ENCODE measurements around the gene LSM10. TPM values are rescaled to one million over a fixed set of nuclear protein-coding genes. Genes with fewer than 3 reads are reported as not detected.

The LSM10 gene
- 14.2 TPM for total RNA-seq
- 44.2 TPM for polyA plus RNA-seq
- long read RNA-seq, donor 1, transcript LSM10-201 (2 exons, 850 nt): major isoform, 6 of 6 reads
- long read RNA-seq, donor 1, partial matches to known transcripts: 0 of 6 reads
- long read RNA-seq, donor 1, other reads (novel, unspliced or antisense): 0 of 6 reads
- long read RNA-seq, donor 2, transcript LSM10-201 (2 exons, 850 nt): major isoform, 32 of 32 reads
- long read RNA-seq, donor 2, partial matches to known transcripts: 0 of 32 reads
- long read RNA-seq, donor 2, other reads (novel, unspliced or antisense): 0 of 32 reads
- long read RNA-seq, donor 3, transcript LSM10-201 (2 exons, 850 nt): major isoform, 30 of 30 reads
- long read RNA-seq, donor 3, partial matches to known transcripts: 0 of 30 reads
- long read RNA-seq, donor 3, other reads (novel, unspliced or antisense): 0 of 30 reads
- long read RNA-seq, donor 4, transcript LSM10-201 (2 exons, 850 nt): major isoform, 16 of 16 reads
- long read RNA-seq, donor 4, partial matches to known transcripts: 0 of 16 reads
- long read RNA-seq, donor 4, other reads (novel, unspliced or antisense): 0 of 16 reads
- long read RNA-seq, donor 5, transcript LSM10-201 (2 exons, 850 nt): major isoform, 44 of 44 reads
- long read RNA-seq, donor 5, partial matches to known transcripts: 0 of 44 reads
- long read RNA-seq, donor 5, other reads (novel, unspliced or antisense): 0 of 44 reads
- long read RNA-seq, donor 6, transcript LSM10-201 (2 exons, 850 nt): major isoform, 18 of 18 reads
- long read RNA-seq, donor 6, partial matches to known transcripts: 0 of 18 reads
- long read RNA-seq, donor 6, other reads (novel, unspliced or antisense): 0 of 18 reads
- long read RNA-seq, donor 7, transcript LSM10-201 (2 exons, 850 nt): major isoform, 21 of 22 reads
- long read RNA-seq, donor 7, partial matches to known transcripts: 0 of 22 reads
- long read RNA-seq, donor 7, other reads (novel, unspliced or antisense): 0 of 22 reads
- long read RNA-seq, donor 8, transcript LSM10-201 (2 exons, 850 nt): major isoform, 13 of 13 reads
- long read RNA-seq, donor 8, partial matches to known transcripts: 0 of 13 reads
- long read RNA-seq, donor 8, other reads (novel, unspliced or antisense): 0 of 13 reads
- long read RNA-seq, donor 9, transcript LSM10-201 (2 exons, 850 nt): major isoform, 12 of 12 reads
- long read RNA-seq, donor 9, partial matches to known transcripts: 0 of 12 reads
- long read RNA-seq, donor 9, other reads (novel, unspliced or antisense): 0 of 12 reads
- long read RNA-seq, donor 10, transcript LSM10-201 (2 exons, 850 nt): major isoform, 11 of 11 reads
- long read RNA-seq, donor 10, partial matches to known transcripts: 0 of 11 reads
- long read RNA-seq, donor 10, other reads (novel, unspliced or antisense): 0 of 11 reads

DNA sequence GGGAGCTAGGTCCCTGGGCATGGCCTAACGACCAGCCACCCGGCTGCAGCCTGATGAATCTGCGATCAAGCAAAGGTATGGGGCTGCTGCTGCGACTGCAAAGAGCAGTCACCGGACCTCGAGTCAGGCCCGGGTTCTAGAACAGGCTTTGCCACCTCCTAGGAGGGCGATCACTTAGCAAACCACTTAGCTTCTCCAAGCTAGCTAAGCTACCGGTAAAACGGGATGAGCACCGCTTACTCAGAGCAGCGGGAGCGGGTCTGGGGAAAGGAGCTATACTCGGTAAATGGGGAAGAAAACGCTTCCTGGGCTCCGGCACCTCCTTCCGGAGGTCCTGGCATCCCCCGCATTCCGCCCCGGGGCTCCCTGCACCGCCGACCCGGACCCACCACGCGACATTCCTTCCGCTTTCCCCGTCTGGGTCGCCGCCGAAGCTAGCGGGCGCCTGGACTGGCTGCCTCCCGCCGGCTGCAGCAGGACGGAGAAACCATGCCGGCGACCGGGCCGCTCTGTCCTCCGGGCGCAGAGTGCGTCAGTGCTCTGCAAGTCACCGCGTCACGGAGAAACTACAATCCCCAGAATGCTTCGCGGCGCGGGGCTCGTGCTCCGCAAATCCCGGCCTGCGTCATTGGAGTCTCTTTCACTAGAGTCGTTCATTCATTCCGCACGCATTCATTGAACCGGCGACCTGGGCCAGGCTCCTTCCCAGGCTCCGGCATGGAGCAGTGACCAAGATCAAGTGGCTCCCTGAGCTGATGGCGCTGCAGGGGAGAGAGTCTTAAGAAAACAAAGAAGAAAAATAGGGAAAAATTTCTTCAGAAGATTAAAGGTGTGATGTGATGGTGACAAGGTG is at the start of gene LSM10:
TSS of gene LSM10 (minus strand) at position 531 of the 853 bp plus-strand sequence. CDS start 3,779 bp downstream, outside the sequence.
- H3K4me1 ChIP-seq (ENCODE audit: control insufficient read depth in 2 of 2, insufficient read depth in 2 of 2, low read length in 2 of 2): peaks cover 3 to 15% of the 10 kb centered on the region in 2 donors
- WGBS: under 1% methylated on average over 60 of the region's 60 CpGs
- H3K27me3 ChIP-seq (ENCODE audit: control insufficient read depth in 2 of 2, insufficient read depth in 1 of 2, low read length in 1 of 2): no peaks in the 10 kb centered on the region
- peaks cover 15 to 16% of the 10 kb centered on the region in 2 donors for H3K36me3 ChIP-seq (ENCODE audit: control insufficient read depth in 2 of 2, insufficient read depth in 2 of 2, low read length in 1 of 2)
- H3K4me3 ChIP-seq (ENCODE audit: low read length in 2 of 2): peak within 1 kb of the TSS; percentile 86 to 96
- peaks cover 0 to 5% of the 10 kb centered on the region in 2 donors for H3K9me3 ChIP-seq (ENCODE audit: control insufficient read depth in 2 of 2, insufficient read depth in 1 of 2, low read length in 1 of 2)
- peak within 1 kb of the TSS; percentile 72 to 88 for H3K27ac ChIP-seq (ENCODE audit: low read depth in 1 of 2, low read length in 1 of 2)
- DNase-seq (ENCODE audit: low read depth in 6 of 9, low spot score in 9 of 9): peak in 8 of 9 donors; percentile 82 to 94 (median 88)

DNA sequence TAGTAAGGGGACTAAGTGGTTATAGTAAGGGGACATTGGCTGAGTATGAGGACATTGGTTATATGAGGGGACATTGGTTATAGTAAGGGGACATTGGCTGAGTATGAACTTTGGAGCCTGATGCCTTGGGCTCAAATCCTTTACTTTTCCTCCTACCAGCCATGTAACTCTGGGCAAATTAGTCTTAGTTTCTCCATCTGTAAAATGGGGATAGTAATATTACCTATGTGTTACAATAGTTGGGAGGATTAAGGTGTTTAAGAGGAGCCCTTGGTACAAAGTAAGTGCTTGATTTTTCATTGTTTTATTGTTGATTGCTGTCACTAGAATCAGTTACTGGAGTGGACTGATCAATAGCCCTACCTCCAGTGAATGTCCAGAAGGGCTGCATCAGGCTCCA is 49.7 kb upstream of the LSM10 start:
- H3K9me3 ChIP-seq (ENCODE audit: control insufficient read depth in 2 of 2, insufficient read depth in 1 of 2, low read length in 1 of 2): peaks cover 0 to 4% of the 10 kb centered on the region in 2 donors
- no peaks in the 10 kb centered on the region for H3K36me3 ChIP-seq (ENCODE audit: control insufficient read depth in 2 of 2, insufficient read depth in 2 of 2, low read length in 1 of 2)
- H3K27me3 ChIP-seq (ENCODE audit: control insufficient read depth in 2 of 2, insufficient read depth in 1 of 2, low read length in 1 of 2): no peaks in the 10 kb centered on the region
- no peak overlapping the region for H3K4me3 ChIP-seq (ENCODE audit: low read length in 2 of 2)
- no peak for DNase-seq (ENCODE audit: low read depth in 6 of 9, low spot score in 9 of 9)
- H3K27ac ChIP-seq (ENCODE audit: low read depth in 1 of 2, low read length in 1 of 2): no peak overlapping the region
- H3K4me1 ChIP-seq (ENCODE audit: control insufficient read depth in 2 of 2, insufficient read depth in 2 of 2, low read length in 2 of 2): peaks cover 0 to 11% of the 10 kb centered on the region in 2 donors

DNA sequence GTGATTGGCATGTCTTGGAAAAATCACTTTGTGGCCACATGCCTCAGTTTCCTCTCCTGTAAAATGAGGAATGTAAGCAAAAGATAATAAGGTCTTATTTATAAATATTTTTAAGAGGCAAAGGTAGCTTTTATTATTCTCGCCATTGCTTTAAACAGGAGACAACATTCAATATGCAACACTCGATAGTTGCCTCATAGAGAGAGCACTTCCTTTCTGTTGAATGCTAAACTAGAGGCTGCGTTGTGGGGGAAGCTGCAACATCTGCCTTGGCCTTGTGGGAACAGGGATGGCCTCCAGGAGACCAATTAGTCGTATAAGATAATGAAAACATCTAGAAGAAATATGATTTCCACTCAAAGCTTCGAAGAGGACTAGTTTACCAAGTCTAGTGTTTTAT is 49.0 kb upstream of the LSM10 start:
- no peak overlapping the region for H3K4me3 ChIP-seq (ENCODE audit: low read length in 2 of 2)
- no peaks in the 10 kb centered on the region for H3K27me3 ChIP-seq (ENCODE audit: control insufficient read depth in 2 of 2, insufficient read depth in 1 of 2, low read length in 1 of 2)
- DNase-seq (ENCODE audit: low read depth in 6 of 9, low spot score in 9 of 9): no peak
- 34% methylated on average over 5 of the region's 5 CpGs for WGBS
- no peak overlapping the region for H3K27ac ChIP-seq (ENCODE audit: low read depth in 1 of 2, low read length in 1 of 2)
- no peaks in the 10 kb centered on the region for H3K36me3 ChIP-seq (ENCODE audit: control insufficient read depth in 2 of 2, insufficient read depth in 2 of 2, low read length in 1 of 2)
- peaks cover 0 to 4% of the 10 kb centered on the region in 2 donors for H3K9me3 ChIP-seq (ENCODE audit: control insufficient read depth in 2 of 2, insufficient read depth in 1 of 2, low read length in 1 of 2)
- H3K4me1 ChIP-seq (ENCODE audit: control insufficient read depth in 2 of 2, insufficient read depth in 2 of 2, low read length in 2 of 2): peaks cover 0 to 11% of the 10 kb centered on the region in 2 donors

DNA sequence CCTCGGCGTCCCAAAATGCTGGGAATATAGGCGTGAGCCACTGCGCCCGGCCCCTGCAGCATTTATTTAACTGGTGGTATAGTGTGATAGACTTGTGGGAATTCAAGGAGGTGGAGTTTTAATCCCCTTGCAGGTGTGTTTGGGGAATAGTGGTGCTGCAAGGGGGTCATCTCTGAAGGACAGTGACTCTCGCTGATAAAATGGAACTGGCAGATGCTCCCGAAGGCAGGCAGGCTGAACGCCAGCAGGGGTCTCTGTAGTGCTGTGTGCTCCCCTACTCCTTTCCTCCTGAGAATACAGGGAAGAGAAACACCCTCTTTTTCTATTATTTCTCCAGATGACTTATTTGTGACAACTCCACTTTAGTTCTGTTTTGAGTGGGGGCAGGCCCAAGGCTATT is 48.6 kb upstream of the LSM10 start:
- WGBS: 59% methylated on average over 8 of the region's 8 CpGs
- no peak overlapping the region for H3K27ac ChIP-seq (ENCODE audit: low read depth in 1 of 2, low read length in 1 of 2)
- peaks cover 0 to 11% of the 10 kb centered on the region in 2 donors for H3K4me1 ChIP-seq (ENCODE audit: control insufficient read depth in 2 of 2, insufficient read depth in 2 of 2, low read length in 2 of 2)
- no peak overlapping the region for H3K4me3 ChIP-seq (ENCODE audit: low read length in 2 of 2)
- DNase-seq (ENCODE audit: low read depth in 6 of 9, low spot score in 9 of 9): peak in 4 of 9 donors; percentile 15 to 50 (median 32)
- H3K27me3 ChIP-seq (ENCODE audit: control insufficient read depth in 2 of 2, insufficient read depth in 1 of 2, low read length in 1 of 2): no peaks in the 10 kb centered on the region
- H3K9me3 ChIP-seq (ENCODE audit: control insufficient read depth in 2 of 2, insufficient read depth in 1 of 2, low read length in 1 of 2): peaks cover 0 to 4% of the 10 kb centered on the region in 2 donors
- no peaks in the 10 kb centered on the region for H3K36me3 ChIP-seq (ENCODE audit: control insufficient read depth in 2 of 2, insufficient read depth in 2 of 2, low read length in 1 of 2)

DNA sequence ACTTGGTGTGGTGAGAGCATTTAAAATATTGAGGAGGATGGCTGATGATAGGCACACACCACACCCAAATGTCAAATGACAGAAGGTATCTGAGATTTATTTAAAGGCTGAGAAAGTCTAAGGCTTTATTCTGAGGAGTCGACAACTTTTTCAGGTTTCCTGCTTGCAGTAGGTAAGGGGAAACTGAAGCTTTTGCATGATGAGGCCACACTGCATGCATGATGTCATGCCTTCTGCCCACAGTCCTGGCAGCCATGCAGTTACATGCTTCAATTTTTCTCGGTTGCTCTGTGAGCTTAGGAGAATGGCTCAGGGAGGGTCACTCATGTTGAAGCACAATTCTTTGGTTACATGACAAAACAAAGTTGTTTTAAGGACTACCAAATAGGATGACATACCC is 45.6 kb upstream of the LSM10 start:
- no peak overlapping the region for H3K27ac ChIP-seq (ENCODE audit: low read depth in 1 of 2, low read length in 1 of 2)
- H3K27me3 ChIP-seq (ENCODE audit: control insufficient read depth in 2 of 2, insufficient read depth in 1 of 2, low read length in 1 of 2): no peaks in the 10 kb centered on the region
- no peaks in the 10 kb centered on the region for H3K9me3 ChIP-seq (ENCODE audit: control insufficient read depth in 2 of 2, insufficient read depth in 1 of 2, low read length in 1 of 2)
- H3K36me3 ChIP-seq (ENCODE audit: control insufficient read depth in 2 of 2, insufficient read depth in 2 of 2, low read length in 1 of 2): no peaks in the 10 kb centered on the region
- no peak overlapping the region for H3K4me3 ChIP-seq (ENCODE audit: low read length in 2 of 2)
- DNase-seq (ENCODE audit: low read depth in 6 of 9, low spot score in 9 of 9): no peak
- H3K4me1 ChIP-seq (ENCODE audit: control insufficient read depth in 2 of 2, insufficient read depth in 2 of 2, low read length in 2 of 2): peaks cover 0 to 2% of the 10 kb centered on the region in 2 donors
- WGBS: 88% methylated on average over 2 of the region's 2 CpGs

DNA sequence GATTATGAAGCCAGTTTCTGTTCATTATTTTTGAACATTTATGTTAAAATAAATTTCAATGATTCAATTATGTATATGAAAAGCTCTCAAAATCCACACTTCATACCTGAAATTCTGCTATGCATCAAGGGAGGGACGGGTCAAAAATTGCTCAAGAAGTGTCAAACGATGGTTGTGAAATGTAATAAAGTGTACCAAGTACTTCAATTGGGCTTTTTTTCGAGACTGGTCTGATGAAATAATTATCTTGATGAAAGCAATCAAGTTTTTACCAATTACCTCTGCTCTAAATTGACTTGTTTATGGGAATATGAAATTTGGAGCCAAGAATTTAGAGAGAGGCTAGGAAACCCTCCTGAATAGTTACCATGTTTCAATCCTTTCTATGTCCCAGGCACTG is 44.6 kb upstream of the LSM10 start:
- Histone ChIP-seq H3K4me3 (ENCODE audit: low read length in 2 of 2) (no peak overlapping the region), H3K27me3 (ENCODE audit: control insufficient read depth in 2 of 2, insufficient read depth in 1 of 2, low read length in 1 of 2) (no peaks in the 10 kb centered on the region), H3K4me1 (ENCODE audit: control insufficient read depth in 2 of 2, insufficient read depth in 2 of 2, low read length in 2 of 2) (peaks cover 0 to 2% of the 10 kb centered on the region in 2 donors), H3K27ac (ENCODE audit: low read depth in 1 of 2, low read length in 1 of 2) (no peak overlapping the region), H3K36me3 (ENCODE audit: control insufficient read depth in 2 of 2, insufficient read depth in 2 of 2, low read length in 1 of 2) (no peaks in the 10 kb centered on the region), H3K9me3 (ENCODE audit: control insufficient read depth in 2 of 2, insufficient read depth in 1 of 2, low read length in 1 of 2) (no peaks in the 10 kb centered on the region)
- no peak for DNase-seq (ENCODE audit: low read depth in 6 of 9, low spot score in 9 of 9)
- 96% methylated on average over 3 of the region's 3 CpGs for WGBS

DNA sequence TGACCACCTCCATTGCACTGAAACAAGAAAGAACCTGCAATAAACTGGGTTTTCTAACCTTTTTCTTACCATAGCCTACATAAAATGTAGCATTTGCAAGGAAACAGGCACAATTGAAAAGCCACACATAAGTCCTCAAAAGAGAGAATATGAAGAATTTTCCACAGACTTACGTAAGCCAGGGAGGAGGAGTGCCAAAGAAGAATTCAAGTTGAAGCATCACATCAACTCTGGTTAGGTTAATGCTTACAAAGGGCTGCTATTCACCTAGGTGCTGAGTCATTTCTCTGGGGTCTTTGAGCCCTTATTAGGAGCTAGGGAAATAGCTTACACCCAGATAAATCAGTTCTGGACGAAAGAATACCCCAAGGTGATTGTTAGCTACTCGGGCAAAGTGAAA is 42.9 kb upstream of the LSM10 start:
- no peaks in the 10 kb centered on the region for H3K36me3 ChIP-seq (ENCODE audit: control insufficient read depth in 2 of 2, insufficient read depth in 2 of 2, low read length in 1 of 2)
- no peak overlapping the region for H3K27ac ChIP-seq (ENCODE audit: low read depth in 1 of 2, low read length in 1 of 2)
- WGBS: 95% methylated on average over 3 of the region's 3 CpGs
- DNase-seq (ENCODE audit: low read depth in 6 of 9, low spot score in 9 of 9): no peak
- no peaks in the 10 kb centered on the region for H3K4me1 ChIP-seq (ENCODE audit: control insufficient read depth in 2 of 2, insufficient read depth in 2 of 2, low read length in 2 of 2)
- H3K4me3 ChIP-seq (ENCODE audit: low read length in 2 of 2): no peak overlapping the region
- H3K27me3 ChIP-seq (ENCODE audit: control insufficient read depth in 2 of 2, insufficient read depth in 1 of 2, low read length in 1 of 2): no peaks in the 10 kb centered on the region
- no peaks in the 10 kb centered on the region for H3K9me3 ChIP-seq (ENCODE audit: control insufficient read depth in 2 of 2, insufficient read depth in 1 of 2, low read length in 1 of 2)

DNA sequence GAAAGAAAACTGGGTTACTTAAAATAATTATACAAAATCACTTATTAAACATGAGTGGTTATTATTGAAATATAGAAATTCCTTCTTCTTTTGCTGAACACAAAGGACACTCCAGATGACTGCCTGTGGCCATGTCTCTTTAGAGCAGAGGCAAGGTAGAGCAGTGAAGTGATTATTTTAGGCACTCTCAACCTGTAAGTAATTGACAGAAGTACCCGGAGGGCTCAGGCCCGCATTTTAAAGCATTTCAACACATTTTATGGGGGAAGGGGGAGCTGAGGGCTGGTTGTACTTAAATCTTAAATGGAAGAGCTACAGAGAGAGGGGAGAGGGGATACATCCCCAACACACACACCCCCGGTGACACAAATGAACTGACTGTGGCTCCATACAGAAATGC is 42.3 kb upstream of the LSM10 start:
- no peak for DNase-seq (ENCODE audit: low read depth in 6 of 9, low spot score in 9 of 9)
- H3K4me3 ChIP-seq (ENCODE audit: low read length in 2 of 2): no peak overlapping the region
- no peaks in the 10 kb centered on the region for H3K9me3 ChIP-seq (ENCODE audit: control insufficient read depth in 2 of 2, insufficient read depth in 1 of 2, low read length in 1 of 2)
- H3K4me1 ChIP-seq (ENCODE audit: control insufficient read depth in 2 of 2, insufficient read depth in 2 of 2, low read length in 2 of 2): no peaks in the 10 kb centered on the region
- H3K27me3 ChIP-seq (ENCODE audit: control insufficient read depth in 2 of 2, insufficient read depth in 1 of 2, low read length in 1 of 2): no peaks in the 10 kb centered on the region
- WGBS: 97% methylated on average over 3 of the region's 3 CpGs
- H3K27ac ChIP-seq (ENCODE audit: low read depth in 1 of 2, low read length in 1 of 2): no peak overlapping the region
- no peaks in the 10 kb centered on the region for H3K36me3 ChIP-seq (ENCODE audit: control insufficient read depth in 2 of 2, insufficient read depth in 2 of 2, low read length in 1 of 2)
